ENCODE measurements around the gene TMEM81.

GRCh38 chr1:205109269-205109668 is 25.0 kb upstream of the TMEM81 start:
- TF ChIP-seq CTCF (IDR thresholded peaks at IDR 0.05) (no peak), POLR2A (IDR thresholded peaks at IDR 0.05) (no peak)

Data from sigmoid colon (tissue), 3 donors.